Breast epithelium (tissue), 3 donors: ENCODE results near the gene TRIM33.

ENCODE experiments used
- POLR2A ChIP-seq: fragments of 450-650 bp; IDR thresholded peaks from one replicate; pipeline ENCODE4 v1.6.1; 2016; ENCODE audit warnings: antibody characterized with exemption, mild to moderate bottlenecking, moderate library complexity
- POLR2AphosphoS5 ChIP-seq, 3 donors: sonication (generic); formaldehyde crosslinking; IDR thresholded peaks; one replicate each; pipeline ENCODE4 v1.6.1; 2017; ENCODE audit warnings: antibody characterized with exemption in 3 of 3
- TF ChIP-seq, protein P1 (sequence below), 3 donors: fragments of 450-650 bp; IDR thresholded peaks; one replicate each; pipeline ENCODE4 v1.5.1; 2016 to 2017; ENCODE audit warnings: antibody characterized with exemption in 3 of 3, mild to moderate bottlenecking in 3 of 3, moderate library complexity in 3 of 3

DNA sequence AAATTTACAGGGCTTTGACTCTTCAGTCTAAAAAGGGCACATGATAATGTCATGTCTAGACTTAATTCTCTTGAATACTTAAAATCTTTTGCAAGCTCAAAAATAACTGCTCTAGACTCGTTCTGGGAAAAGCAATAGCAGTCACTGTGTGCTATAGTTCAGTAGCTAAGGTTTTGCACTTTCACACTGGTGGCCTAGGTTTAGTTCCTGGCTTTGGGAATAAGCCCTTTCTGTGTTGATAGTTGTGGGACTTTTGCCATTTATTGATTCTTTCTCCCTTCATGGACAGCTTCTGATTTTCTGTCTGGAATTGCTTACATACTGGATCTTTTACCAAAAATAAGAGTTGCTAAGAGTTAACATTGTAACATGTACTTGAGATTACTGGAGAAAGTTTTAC lies 151.2 kb downstream of the TRIM33 start:
- TF ChIP-seq, protein P1, sequence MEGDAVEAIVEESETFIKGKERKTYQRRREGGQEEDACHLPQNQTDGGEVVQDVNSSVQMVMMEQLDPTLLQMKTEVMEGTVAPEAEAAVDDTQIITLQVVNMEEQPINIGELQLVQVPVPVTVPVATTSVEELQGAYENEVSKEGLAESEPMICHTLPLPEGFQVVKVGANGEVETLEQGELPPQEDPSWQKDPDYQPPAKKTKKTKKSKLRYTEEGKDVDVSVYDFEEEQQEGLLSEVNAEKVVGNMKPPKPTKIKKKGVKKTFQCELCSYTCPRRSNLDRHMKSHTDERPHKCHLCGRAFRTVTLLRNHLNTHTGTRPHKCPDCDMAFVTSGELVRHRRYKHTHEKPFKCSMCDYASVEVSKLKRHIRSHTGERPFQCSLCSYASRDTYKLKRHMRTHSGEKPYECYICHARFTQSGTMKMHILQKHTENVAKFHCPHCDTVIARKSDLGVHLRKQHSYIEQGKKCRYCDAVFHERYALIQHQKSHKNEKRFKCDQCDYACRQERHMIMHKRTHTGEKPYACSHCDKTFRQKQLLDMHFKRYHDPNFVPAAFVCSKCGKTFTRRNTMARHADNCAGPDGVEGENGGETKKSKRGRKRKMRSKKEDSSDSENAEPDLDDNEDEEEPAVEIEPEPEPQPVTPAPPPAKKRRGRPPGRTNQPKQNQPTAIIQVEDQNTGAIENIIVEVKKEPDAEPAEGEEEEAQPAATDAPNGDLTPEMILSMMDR (IDR thresholded peaks at IDR 0.05), result no peak
- TF ChIP-seq POLR2A (no peak), POLR2AphosphoS5 (IDR thresholded peaks at IDR 0.05) (no peak)
